ENCODE measurements around the gene CYP4V2.

CYP4V2 gene

DNA sequence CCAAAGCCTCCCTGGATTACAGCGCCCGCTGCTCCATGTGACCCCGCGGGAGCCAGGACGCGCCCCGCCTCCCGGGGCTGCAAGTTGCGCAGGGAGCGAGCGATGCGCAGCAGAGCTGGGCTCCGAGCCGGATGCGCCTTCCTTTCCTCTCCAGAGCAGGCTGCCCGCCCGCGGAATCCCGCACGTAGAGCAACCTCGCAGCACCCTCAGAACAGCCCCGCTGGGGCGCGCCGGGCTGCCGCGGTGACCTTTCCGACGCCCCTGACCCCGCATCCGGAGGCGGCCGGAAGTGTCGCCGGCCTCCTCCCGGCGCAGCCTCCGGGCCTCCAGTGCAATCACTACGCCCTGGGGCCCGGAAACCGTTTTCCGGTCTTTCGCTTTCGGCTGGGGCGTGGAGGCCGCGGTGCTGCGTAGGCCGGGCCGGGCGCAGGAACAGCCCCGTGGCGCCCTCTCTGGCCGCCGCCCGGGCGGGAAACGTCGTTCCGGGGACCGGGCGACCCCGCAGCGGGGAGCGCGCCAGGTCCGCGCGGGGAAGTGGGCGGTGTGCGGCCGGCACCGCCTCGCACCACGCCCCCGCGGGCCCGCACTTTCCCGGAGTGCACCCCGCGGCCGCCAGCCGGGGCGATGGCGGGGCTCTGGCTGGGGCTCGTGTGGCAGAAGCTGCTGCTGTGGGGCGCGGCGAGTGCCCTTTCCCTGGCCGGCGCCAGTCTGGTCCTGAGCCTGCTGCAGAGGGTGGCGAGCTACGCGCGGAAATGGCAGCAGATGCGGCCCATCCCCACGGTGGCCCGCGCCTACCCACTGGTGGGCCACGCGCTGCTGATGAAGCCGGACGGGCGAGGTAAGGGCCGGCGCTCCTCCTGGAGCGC lies at the start of gene CYP4V2:
CYP4V2 (plus strand) TSS at position 368 of the 866 bp plus-strand sequence; CDS start at position 625, 257 bp downstream.
- peak; percentile 90 for DNase-seq (ENCODE audit: low spot score)

DNA sequence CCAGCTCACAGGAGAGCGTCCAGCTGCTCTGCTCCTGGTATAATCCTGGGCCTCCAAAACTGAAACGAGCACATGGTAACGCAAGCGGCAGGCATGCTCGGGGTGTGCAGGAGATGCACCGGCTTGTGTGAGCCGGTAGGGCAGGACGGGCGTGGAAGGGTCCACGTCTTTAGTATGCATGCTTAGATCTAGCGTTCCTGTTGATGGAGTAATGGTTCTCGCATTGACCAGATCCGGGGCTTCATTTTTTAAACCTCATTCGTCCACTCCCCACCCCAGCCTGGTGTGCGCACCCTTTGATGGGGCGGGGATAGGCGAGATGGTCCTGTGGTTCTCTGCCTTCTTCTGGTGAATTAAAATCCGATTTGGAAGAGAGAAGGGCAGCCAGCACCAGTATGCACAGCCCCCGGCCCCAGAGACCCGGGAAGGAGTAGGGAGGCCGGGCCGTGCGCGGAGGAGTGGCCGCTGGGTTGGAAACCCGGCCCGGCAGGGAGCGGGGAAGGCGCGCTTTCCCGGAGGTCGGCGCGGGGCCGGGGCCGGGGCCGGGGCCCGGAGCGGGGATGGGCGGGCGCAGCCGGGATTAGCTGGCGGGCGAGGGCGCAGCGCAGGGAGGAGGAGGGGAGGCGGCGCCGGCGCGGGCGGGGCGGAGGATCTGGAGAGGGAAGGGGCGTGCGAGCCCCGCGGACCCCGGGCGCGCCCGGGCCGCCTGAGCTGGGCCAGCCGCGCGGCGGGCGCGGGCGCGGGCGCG lies 47.0 kb upstream of the CYP4V2 start:
- DNase-seq (ENCODE audit: low spot score), result no peak

DNA sequence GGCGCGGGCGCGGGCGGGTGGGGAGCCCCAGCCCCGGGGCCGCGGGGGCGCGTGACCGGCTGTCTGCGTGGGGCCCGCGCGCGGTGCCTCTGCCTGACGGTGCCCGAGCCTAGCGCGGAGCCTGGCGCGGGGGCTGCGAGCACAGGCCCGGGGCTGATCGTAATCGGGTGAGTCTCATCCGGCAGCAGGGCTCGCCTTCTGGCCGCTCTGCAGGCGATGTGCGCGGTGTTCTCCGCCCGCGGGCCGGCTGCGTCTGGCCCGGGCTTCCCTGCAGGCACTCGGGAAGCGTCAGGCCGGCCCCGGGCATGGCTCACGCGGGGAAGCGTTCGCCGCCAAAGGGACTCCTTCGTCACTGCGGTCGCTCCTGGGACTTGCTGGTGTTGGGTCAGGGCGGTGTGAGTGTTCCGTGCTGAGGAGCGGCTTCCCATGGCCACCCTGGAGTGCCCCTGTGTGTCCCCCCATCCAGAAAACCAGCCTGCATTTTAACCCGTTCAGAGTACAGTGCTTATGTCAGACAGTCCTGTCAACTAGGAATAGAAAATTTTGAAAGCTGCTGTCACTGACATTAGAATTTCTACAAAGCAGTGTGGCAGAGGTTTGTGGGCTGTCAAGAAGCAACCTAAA lies 46.3 kb upstream of the CYP4V2 start:
- DNase-seq (ENCODE audit: low spot score), result no peak

DNA sequence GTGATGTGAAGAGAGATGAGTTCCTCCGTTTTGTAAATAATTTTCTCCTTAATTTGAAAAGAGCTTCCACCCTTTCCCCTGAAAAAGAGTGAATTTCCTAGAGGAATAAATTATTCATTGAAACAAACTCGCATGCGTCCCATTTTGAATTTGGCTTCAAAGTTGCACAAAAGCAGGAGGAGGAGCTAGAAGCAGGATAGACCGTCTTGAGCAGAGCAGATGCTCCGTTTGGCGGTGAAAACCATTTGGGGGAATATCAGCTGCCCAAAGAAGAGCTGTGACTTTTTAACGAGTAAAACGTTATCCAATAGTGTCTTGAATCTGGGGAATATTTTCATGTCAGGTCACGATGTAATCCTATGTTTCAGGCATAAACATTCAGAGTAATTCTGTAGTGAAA lies 44.9 kb upstream of the CYP4V2 start:
- no peak for DNase-seq (ENCODE audit: low spot score)

DNA sequence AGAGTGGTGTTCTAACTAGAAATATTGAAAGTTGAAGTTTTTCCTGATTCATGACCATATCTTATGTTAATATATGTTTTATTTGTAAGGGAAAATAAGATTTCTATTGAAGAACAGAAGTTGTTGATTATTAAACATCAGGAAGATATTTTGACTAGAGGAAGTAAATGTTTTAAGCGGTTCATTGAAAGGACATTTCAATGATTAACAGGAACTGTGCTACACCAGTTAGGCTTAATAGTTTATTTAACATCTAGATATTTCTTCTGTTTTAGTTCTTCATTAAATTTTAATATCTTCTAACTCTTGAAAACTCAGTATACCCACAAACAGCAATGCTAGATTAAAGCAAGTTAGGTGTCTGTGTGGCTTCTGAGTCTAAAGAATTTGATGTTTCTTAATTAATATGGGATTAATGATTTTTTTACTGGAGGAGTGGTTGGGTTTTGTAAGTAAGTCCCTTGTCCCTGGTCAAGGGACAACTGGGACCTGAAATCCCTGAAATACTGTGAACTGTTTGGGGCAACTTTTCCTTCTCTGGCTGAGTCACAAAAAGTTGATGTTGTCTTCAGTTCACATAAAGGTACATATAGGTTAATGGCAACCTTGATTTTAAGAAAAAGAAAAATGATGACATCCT lies 42.9 kb upstream of the CYP4V2 start:
- no peak for DNase-seq (ENCODE audit: low spot score)

DNA sequence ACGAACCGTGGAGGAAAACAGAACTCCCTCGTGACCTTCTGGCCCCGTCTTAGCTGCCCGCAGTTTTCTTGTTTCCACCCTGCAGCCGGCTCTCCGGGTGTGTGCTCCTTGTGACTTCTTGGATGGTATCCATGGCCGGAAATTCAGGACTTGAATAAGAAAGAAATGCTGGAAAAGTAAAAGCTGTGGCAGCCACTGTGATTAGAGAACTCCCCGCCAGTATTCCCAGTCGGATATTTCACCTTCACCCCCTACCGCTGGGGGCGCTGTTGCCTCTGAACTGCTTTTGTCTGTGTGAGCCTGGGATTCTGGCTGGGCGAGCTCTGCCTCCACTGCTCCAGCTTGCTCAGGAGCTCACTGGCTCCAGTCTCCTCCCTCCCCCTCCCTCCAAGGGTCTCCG lies 41.5 kb upstream of the CYP4V2 start:
- no peak for DNase-seq (ENCODE audit: low spot score)

DNA sequence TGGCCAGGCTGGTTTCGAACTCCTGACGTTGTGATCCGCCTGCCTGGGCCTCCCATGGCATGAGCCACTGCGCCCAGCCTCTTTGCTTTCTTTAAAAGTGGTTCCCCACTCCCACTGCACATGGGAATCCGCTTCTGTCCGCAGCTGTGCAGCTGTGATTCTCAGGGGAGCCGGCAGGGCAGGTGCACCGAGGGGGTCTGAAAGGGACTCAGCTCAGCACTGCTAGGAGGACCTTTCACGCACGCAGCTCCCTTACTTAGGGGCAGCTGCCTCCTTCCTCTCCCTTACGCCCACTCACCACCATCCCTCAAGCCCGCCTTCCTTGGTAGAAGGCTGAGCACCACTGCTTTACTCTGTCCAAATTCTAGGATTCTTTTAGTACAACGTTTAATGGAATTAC lies 40.4 kb upstream of the CYP4V2 start:
- no peak for DNase-seq (ENCODE audit: low spot score)

DNA sequence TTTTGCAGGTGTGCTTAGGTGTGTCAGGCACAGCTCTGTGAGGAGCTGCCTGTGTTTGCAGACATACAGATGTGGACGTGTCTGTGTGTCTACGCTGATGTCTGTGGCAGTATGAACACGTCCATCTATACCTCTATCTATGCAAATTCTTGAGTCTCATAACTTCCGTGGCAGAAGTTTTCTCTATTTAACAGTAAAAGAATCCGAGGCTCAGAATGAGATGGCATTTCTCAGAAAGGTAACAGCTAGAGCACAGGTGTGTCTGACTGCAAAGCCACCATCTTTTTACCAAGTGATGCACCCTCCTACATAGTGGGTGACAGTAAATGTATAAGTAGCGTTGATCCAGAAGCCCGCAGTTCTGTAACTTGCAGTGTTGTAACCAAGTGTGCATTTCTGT lies 39.9 kb upstream of the CYP4V2 start:
- no peak for DNase-seq (ENCODE audit: low spot score)

DNA sequence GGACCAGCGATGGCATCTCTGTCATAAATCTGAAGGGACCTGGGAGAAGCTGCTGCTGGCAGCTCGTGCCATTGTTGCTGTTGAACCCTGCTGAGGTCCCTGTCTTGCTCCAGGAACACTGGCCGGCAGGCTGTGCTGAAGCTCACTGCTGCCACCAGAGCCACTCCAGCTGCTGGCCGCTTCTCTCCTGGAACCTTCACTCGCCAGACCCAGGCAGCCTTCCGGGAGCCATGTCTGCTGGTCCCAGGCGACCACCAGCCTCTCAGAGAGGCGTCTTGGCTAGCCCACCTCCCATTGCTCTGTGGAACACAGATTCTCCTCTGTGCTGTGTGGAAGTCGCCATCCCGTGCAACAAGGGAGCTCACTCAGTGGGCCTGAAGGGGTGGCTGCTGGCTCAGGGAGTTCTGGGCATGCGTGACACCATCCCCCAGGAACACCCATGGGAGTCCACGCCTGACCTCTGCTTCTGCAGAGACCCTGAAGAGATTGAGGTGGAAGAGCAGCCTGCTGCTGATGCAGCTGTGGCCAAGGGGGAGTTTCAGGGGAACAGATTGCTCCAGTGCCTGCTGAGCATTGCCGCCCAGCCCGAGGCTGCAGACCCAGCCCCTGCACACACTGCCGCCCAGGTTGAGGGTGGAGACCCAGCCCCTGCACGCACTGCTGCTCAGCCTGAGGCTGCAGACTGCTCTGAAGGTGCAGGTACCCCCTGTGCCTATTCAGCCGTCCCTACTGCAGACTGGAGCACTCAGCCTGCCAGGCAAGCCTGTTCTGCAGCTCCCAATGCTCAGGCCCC lies 33.1 kb upstream of the CYP4V2 start:
- no peak for DNase-seq (ENCODE audit: low spot score)

DNA sequence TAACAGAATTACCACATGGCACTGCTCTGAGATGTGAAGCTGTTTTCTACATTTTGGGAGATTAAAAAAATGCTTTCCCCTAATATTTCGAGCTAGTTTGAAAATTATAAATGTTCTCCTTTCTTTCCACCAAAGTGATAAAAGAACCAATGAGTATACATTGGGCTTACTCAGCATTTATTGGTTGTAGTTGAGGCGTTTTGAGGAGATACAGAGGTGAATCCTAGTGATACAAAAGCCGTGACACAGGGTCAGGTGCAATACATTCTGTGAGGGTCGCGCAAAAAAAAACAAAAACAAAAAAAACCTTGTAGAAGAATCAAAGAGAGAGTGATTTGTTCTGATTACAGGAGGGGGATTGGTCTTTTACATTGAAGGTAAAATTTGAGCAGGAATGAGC lies 32.4 kb upstream of the CYP4V2 start:
- no peak for DNase-seq (ENCODE audit: low spot score)

DNA sequence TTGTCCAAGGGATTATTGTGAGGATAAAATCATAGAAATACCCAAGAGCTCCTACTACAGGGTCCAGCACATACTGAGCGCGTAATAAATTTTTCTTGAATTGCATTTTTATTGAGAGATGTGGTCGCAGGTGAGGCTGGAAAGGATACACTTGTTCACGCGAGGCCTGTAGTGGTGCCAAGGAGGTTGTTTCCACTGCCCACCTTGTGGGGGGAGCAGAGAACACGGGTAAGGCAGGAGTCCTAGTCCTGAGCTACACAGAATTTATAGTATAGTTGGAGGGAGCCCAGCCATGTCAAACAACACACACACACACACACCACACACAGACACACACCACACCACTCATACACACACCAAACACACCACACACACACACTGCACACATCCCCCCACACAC lies 31.8 kb upstream of the CYP4V2 start:
- no peak for DNase-seq (ENCODE audit: low spot score)

DNA sequence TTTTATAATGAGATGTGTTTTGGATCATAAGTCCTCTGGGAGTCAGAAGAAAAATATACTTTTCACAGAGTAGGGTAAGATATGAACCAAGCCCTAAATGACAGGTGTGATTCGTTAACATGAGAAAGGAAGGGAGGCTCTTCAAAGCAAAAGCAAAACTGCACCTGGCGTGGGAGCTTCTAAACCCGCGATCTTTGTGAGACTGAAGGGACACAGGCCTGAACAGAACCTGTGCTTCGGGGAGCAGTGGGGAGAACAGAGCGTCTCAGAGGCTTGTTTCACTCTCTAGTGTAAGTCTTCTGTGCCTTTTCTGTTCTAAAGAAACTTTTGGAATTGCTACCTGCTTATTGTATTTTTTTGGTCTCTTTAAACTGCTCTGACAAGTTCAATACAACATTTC lies 30.2 kb upstream of the CYP4V2 start:
- no peak for DNase-seq (ENCODE audit: low spot score)

DNA sequence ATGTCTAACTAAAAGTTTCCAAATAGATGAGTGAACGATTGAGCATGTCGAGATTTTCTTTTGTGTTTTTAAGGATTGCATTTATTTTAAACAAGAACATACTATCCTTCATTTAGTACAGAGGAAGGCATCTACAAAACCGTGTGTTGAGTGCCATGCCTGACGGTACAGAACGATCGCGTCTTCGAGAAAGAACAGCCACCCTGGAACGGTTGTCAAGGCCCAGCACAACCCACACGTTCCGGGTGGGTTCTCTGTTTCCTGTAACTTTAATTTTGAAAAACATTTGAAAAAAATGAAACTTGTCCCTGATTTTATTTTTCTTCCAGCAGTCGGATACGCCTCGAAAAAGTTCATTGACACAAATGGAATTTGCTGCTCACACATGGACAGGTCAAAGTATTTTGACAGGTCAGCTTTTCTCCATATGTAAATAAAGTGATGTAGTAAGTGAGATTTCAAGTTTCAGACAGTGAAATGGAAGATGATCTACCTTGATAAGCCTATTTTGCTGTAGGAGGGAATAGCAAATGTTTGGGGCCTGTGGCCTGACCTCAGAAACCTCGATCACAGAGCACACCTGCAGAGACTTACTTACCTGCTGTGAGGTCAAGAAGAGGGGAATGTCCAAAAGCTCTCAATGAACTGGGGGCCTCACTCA lies 24.4 kb upstream of the CYP4V2 start:
- DNase-seq (ENCODE audit: low spot score), result no peak

DNA sequence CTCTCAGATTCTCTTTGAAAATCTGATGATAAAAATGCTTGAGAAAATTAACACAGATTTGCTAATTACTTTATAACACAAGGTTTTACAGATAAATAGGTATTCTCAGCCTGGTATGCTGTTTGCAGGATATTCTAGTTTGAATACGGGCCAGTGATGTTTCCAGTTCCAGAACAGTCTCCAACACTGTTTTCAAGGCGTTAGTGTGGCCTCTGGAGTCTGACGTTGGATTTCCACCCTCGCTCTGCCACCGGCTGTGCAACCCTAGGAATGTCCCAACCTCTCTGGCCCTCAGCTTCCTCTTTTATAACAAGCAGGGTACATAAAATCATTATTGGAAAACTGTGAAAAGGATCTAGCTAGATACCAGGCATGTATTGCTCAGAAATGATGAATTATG lies 23.8 kb upstream of the CYP4V2 start:
- no peak for DNase-seq (ENCODE audit: low spot score)

DNA sequence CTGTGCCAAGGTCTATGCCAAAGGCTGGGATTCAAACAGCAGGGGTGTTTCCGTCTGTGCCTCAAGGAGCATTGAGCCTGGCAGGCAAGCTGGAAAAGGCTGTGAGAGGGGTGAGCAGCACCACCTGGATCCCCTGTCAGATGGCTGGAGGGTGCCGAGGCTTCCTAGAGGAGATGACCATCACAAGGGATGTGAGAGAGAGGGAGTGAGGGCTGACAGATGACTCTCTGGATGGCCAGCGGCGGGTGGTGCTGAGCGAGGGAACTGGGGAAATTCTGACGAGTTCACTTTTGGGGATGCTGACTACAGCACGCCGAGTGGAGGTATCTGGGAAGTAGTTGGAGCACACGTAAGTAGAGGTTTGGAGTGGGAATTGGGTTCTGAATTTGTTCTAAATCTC lies 22.6 kb upstream of the CYP4V2 start:
- DNase-seq (ENCODE audit: low spot score), result no peak

DNA sequence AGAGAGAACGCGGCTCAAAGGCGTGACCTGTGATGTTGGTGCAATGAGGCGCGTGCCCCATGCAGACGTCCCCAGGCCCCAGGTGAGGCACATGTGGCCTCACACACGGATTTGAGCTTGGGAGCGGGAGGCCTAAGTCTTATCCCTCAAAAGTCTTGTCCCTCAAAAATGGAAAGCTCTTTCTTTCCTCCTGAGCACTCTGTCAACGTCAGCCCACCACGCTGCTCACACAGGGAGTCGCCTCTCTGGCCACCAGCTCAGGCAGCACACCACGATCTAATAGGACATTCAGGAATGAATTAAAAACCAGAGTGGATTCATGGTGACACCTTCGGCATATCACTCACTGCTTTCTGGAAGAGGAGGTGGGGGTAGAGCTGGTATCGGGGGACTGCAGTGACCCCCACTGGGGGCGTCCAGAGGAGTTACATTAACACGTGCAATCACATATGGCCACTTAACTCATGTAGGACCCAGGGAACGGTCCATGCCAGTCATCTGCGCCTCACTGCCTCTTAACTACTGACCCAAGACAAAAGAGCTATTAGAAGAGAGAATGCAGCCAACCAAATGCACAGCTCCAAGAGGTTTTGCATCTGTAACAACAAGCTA lies 21.9 kb upstream of the CYP4V2 start:
- DNase-seq (ENCODE audit: low spot score), result no peak

DNA sequence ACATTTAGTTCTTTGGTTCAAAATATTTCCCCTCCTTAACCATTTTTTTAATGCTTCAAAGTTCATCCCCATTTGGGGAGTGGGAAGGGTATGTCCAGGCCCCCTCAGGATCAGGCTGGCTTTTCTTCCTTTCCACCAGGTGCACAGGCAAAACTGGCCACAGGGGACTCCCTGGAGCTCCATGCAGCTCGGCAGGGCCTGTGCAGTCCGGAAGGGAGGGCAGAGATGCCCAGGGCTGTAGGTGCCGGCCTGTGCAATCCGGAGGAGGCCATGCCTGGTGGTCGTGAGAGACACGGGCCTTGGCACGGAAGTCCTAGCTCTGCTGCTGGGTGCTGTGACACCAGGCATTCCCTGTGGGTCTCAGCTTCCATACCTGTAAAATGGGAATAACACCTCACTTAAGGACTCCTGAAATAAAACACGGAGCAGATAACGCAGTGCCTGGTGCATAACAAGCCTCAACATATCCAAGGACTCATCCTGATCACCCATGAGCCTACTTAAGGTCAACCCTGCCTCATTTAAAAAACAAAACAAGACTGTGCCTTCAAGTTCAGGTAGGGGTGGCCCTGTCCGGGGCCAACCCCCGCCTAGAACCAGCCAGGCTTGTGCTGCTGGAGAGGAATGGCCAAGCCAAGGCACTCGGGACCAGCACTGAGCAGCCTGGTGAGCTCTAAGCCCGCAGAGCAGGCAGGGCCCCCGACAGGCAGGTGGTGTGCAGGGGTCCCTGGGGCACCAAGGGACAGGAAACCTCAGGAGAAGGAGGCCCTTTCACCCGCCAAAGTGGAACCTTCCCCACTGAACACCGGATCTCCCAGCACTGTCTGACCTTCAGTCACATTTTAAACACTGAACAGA lies 21.2 kb upstream of the CYP4V2 start:
- no peak for DNase-seq (ENCODE audit: low spot score)

DNA sequence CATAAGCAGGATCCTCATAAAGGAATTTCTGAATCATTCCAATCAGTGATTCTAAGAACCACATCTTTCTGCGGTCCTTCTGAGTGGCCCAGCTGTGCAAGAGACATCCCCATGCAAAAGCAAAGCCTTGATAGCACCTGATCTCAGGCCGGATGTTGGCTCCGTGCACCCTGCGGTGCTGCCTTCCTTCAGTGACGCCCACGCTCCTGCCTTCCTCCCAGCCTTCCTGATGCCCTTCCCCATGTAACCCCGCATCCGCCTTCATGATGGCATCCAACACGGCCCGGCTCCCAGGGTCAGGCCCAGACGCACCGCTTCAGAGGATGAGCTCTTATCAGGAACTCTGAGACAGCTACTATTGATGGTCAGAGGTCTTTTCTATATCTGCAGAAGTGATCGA lies 20.4 kb upstream of the CYP4V2 start:
- no peak for DNase-seq (ENCODE audit: low spot score)

DNA sequence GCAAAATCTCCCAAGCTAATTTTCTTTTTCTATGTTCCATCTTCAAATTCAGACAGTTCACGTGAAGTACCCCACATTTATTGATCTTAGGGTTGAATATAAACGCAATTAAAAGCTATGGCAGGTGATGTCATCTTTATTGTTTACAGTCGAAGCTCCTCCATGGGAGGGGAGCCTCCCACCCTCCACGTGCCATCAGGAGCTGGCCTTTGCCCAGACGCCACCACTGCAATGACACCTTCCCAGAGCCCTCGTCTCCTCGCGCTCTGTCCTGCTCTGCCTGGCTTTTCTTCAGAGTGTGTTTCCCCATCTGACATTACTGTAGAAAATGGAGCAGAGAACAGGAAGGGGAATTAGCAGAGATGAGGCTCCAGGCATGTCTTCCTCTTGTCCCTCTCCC lies 18.8 kb upstream of the CYP4V2 start:
- DNase-seq (ENCODE audit: low spot score), result no peak

DNA sequence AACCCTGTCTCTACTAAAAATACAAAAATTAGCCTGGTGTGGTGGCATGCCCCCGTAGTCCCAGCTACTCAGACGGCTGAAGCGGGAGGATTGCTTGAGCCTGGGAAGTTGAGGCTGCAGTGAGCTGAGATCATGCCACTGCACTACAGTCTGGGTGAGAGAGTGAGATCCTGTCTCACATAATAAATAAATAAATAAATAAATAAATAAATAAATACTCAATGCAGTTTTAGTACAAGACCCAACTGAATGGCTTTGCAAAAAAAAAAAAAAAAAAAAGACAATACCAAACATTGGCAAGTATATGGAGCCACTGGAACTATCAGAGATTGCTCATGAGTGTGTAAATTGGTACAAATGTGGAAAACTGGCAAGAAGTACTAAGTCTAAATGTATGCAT lies 3.3 kb upstream of the CYP4V2 start:
- DNase-seq (ENCODE audit: low spot score), result no peak

Data from CD4-positive, alpha-beta T cell treated with Interleukin-15 for 4 hours (primary cell).